Prostate gland (tissue), 2 donors: ENCODE results near the gene COL4A2.

Experiments used
- CTCF ChIP-seq, 4 experiments: fragments of 200-600 bp in 2 of 4; fragments of 450-650 bp in 2 of 4; sonication (generic) in 2 of 4; IDR thresholded peaks; 1 replicate in 3 of 4; 2 replicates in 1 of 4; pipeline ENCODE4 v1.5.1; 2016 to 2019; ENCODE audit warnings: antibody characterized with exemption in 4 of 4, mild to moderate bottlenecking in 2 of 4, moderate library complexity in 2 of 4
- POLR2A ChIP-seq: fragments of 450-650 bp; IDR thresholded peaks from one replicate; pipeline ENCODE4 v1.6.1; 2016; ENCODE audit warnings: antibody characterized with exemption, mild to moderate bottlenecking
- POLR2AphosphoS5 ChIP-seq: sonication (generic); formaldehyde crosslinking; IDR thresholded peaks from one replicate; pipeline ENCODE4 v1.6.1; 2017; ENCODE audit warnings: antibody characterized with exemption

GRCh38 chr13:110310541-110311442 is 3.7 kb downstream of the COL4A2 start:
- TF ChIP-seq POLR2A = no peak
- no peak for TF ChIP-seq CTCF (IDR thresholded peaks at IDR 0.05)
- TF ChIP-seq POLR2AphosphoS5 = no peak
